Choroid plexus epithelial cell (primary cell): ENCODE results near the gene UROS.

ENCODE experiments used
- DNase-seq: peaks from one replicate; pipeline ENCODE4 v3.0.0-alpha.2; 2010; ENCODE audit warnings: low read depth
- H3K4me3 ChIP-seq: 2 replicates; pipeline ENCODE4 v1.5.1; 2011; ENCODE audit warnings: low read depth, mild to moderate bottlenecking, control low read depth, low read length, moderate library complexity
- CTCF ChIP-seq: conservative IDR thresholded peaks from 2 replicates; pipeline ENCODE4 v1.5.1; 2011; ENCODE audit warnings: low read depth, mild to moderate bottlenecking, control low read depth, inconsistent platforms, low read length, moderate library complexity

The UROS gene

GRCh38 chr10:125792342-125793300, 30.4 kb downstream of the UROS start:
- no peak for TF ChIP-seq CTCF
- no peak overlapping the region for H3K4me3 ChIP-seq
- DNase-seq: no peak

GRCh38 chr10:125788156-125789034, 34.7 kb downstream of the UROS start:
- TF ChIP-seq CTCF: no peak
- no peak for DNase-seq

GRCh38 chr10:125785791-125786190, 37.3 kb downstream of the UROS start:
- no peak for DNase-seq
- H3K4me3 ChIP-seq: no peak overlapping the region
- TF ChIP-seq CTCF: no peak

More at GRCh38 chr10:125788156-125789034, 34.7 kb downstream of the UROS start:
- no peak overlapping the region for H3K4me3 ChIP-seq

- DNase-seq: no peak
- no peak for TF ChIP-seq CTCF
- H3K4me3 ChIP-seq: no peak overlapping the region
These were observed 39.1 kb downstream of the UROS start for GRCh38 chr10:125783957-125784356.

GRCh38 chr10:125783408-125783807, 39.6 kb downstream of the UROS start:
- TF ChIP-seq CTCF: no peak
- H3K4me3 ChIP-seq: no peak overlapping the region
- no peak for DNase-seq

GRCh38 chr10:125782616-125783015, 40.4 kb downstream of the UROS start:
- H3K4me3 ChIP-seq: no peak overlapping the region
- TF ChIP-seq CTCF: no peak
- DNase-seq: no peak
